SK-N-SH (cell line): Measurements from ENCODE around the gene NEURL2. TPM values are rescaled to one million over a fixed set of nuclear protein-coding genes. Genes with fewer than 3 reads are reported as not detected.
"Not testable (repeated sequence)": the region's sequence is repeated elsewhere in the genome, so short reads cannot be mapped to it uniquely, and the experiment has no call there.

ENCODE experiments used
- CTCF ChIA-PET: fragments of 300-600, 350-600 bp; formaldehyde crosslinking; extraction: SDS; loops from one replicate; lab custom pipeline; 2021; lab: Yijun Ruan, JAX
- POLR2A ChIA-PET: fragments of 350-600 bp; sonication (Branson Sonifier 250); formaldehyde crosslinking; extraction: SDS; loops from one replicate; lab custom pipeline; 2020; ENCODE audit warnings: antibody characterized with exemption, inconsistent platforms; lab: Yijun Ruan, JAX
- DNase-seq: peaks from one replicate; pipeline ENCODE4 v3.0.0; 2012
- H2AFZ ChIP-seq: fragments of 200-600 bp; sonication (generic); 2 replicates; pipeline ENCODE4 v1.8.1; 2016; ENCODE audit warnings: antibody characterized with exemption, mild to moderate bottlenecking, low read depth
- H3F3A ChIP-seq: fragments of 200-600 bp; sonication (generic); replicated peaks from 2 replicates; pipeline ENCODE3; 2016; ENCODE audit warnings: antibody characterized with exemption, mild to moderate bottlenecking; ENCODE audit not compliant: insufficient read depth
- H3K27ac ChIP-seq, 2 experiments: fragments of 200-500 bp in 1 of 2; fragments of 200-600 bp in 1 of 2; sonication (Bioruptor generic) in 1 of 2; sonication (generic), shearing (Covaris generic) in 1 of 2; 2 replicates each; pipeline versions ENCODE4 v1.5.1 to v1.6.1; 2014 to 2016; ENCODE audit warnings: low read depth in 2 of 2, inconsistent platforms in 1 of 2, low read length in 1 of 2, mild to moderate bottlenecking in 1 of 2, mixed read lengths in 1 of 2
- H3K27me3 ChIP-seq: fragments of 200-600 bp; sonication (generic), shearing (Covaris generic); 2 replicates; pipeline ENCODE4 v1.6.1; 2016; ENCODE audit warnings: mixed run types; ENCODE audit not compliant: insufficient read depth
- H3K36me3 ChIP-seq, 2 experiments: fragments of 200-500 bp in 1 of 2; fragments of 200-600 bp in 1 of 2; sonication (Bioruptor generic) in 1 of 2; sonication (generic) in 1 of 2; replicated peaks in 1 of 2; 2 replicates each; pipeline versions ENCODE3 to v1.5.1; 2014 to 2016; ENCODE audit warnings: low read length in 1 of 2, mild to moderate bottlenecking in 1 of 2; ENCODE audit not compliant: insufficient read depth in 2 of 2, control insufficient read depth in 1 of 2
- H3K4me1 ChIP-seq, 2 experiments: fragments of 200-500 bp in 1 of 2; fragments of 200-600 bp in 1 of 2; sonication (Bioruptor generic) in 1 of 2; sonication (generic), shearing (Covaris generic) in 1 of 2; 2 replicates each; pipeline versions ENCODE4 v1.5.1 to v1.6.1; 2014 to 2016; ENCODE audit warnings: low read depth in 1 of 2, low read length in 1 of 2, mixed run types in 1 of 2; ENCODE audit not compliant: insufficient read depth in 2 of 2, control insufficient read depth in 1 of 2
- H3K4me2 ChIP-seq: fragments of 200-600 bp; sonication (generic), shearing (Covaris generic); 2 replicates; pipeline ENCODE4 v1.6.1; 2017; ENCODE audit warnings: mixed run types
- H3K4me3 ChIP-seq, 2 experiments: fragments of 200-500 bp in 1 of 2; fragments of 200-600 bp in 1 of 2; sonication (Bioruptor generic) in 1 of 2; sonication (generic), shearing (Covaris generic) in 1 of 2; 2 replicates each; pipeline versions ENCODE4 v1.5.1 to v1.8.1; 2014 to 2016; ENCODE audit warnings: low read depth in 2 of 2, inconsistent platforms in 1 of 2, low read length in 1 of 2, mild to moderate bottlenecking in 1 of 2, mixed read lengths in 1 of 2, moderate library complexity in 1 of 2
- H3K79me2 ChIP-seq: fragments of 200-600 bp; sonication (generic); 2 replicates; pipeline ENCODE4 v1.8.1; 2017; ENCODE audit warnings: mild to moderate bottlenecking; ENCODE audit not compliant: insufficient read depth
- H3K9ac ChIP-seq: fragments of 200-600 bp; sonication (generic); 2 replicates; pipeline ENCODE4 v1.6.1; 2017; ENCODE audit warnings: mixed run types
- H3K9me2 ChIP-seq: fragments of 200-600 bp; sonication (generic); 2 replicates; pipeline ENCODE4 v1.6.1; 2017; ENCODE audit warnings: mixed run types
- H3K9me3 ChIP-seq: fragments of 200-600 bp; sonication (generic); 2 replicates; pipeline ENCODE4 v1.6.1; 2017; ENCODE audit warnings: mixed run types, mild to moderate bottlenecking, moderate library complexity
- H4K20me1 ChIP-seq: fragments of 200-600 bp; sonication (generic); 2 replicates; pipeline ENCODE4 v1.6.1; 2017; ENCODE audit warnings: mild to moderate bottlenecking, mixed run types; ENCODE audit not compliant: insufficient read depth
- CTCF ChIP-seq: fragments of 200-600 bp; sonication (generic); IDR thresholded peaks from 2 replicates; pipeline ENCODE4 v1.6.1; 2017; ENCODE audit warnings: antibody characterized with exemption, mild to moderate bottlenecking, moderate library complexity
- EP300 ChIP-seq, 2 experiments: IDR thresholded peaks; 2 replicates each; pipeline versions ENCODE4 v1.4.0 to v1.6.1; 2012; ENCODE audit warnings: borderline replicate concordance in 1 of 2, low read depth in 1 of 2, low read length in 1 of 2
- EZH2phosphoT487 ChIP-seq: fragments of 200-600 bp; sonication (generic); IDR thresholded peaks from 2 replicates; pipeline ENCODE4 v1.6.1; 2017; ENCODE audit warnings: low read depth, mixed run types, mild to moderate bottlenecking, antibody characterized with exemption, moderate library complexity, borderline replicate concordance
- FOXM1 ChIP-seq: IDR thresholded peaks from 2 replicates; pipeline ENCODE4 v1.4.0; 2012; ENCODE audit warnings: low read depth, mild to moderate bottlenecking
- IRF3 ChIP-seq: fragments of 150-350 bp; IDR thresholded peaks from 2 replicates; pipeline ENCODE4 v1.6.1; 2016; ENCODE audit warnings: mild to moderate bottlenecking, low read depth, low read length
- JUND ChIP-seq: IDR thresholded peaks from 2 replicates; pipeline ENCODE4 v1.4.0; 2012
- MAX ChIP-seq: IDR thresholded peaks from 2 replicates; pipeline ENCODE4 v1.4.0; 2012; ENCODE audit warnings: low read depth
- NFIC ChIP-seq: IDR thresholded peaks from 2 replicates; pipeline ENCODE4 v1.4.0; 2012; ENCODE audit warnings: borderline replicate concordance
- PBX3 ChIP-seq: IDR thresholded peaks from 2 replicates; pipeline ENCODE4; 2012
- TAF1 ChIP-seq: IDR thresholded peaks from 2 replicates; pipeline ENCODE4 v1.6.1; 2012; ENCODE audit warnings: low read depth, mild to moderate bottlenecking, low read length, moderate library complexity, borderline replicate concordance
- TCF12 ChIP-seq: IDR thresholded peaks from 2 replicates; pipeline ENCODE4 v1.4.0; 2012
- WGBS: methylation state at CpG from one replicate; pipeline ENCODE4 v1.1.6; 2017; ENCODE audit warnings: low lambda C conversion rate; 5-methylcytosine and 5-hydroxymethylcytosine counted together
- polyA plus RNA-seq, 3 experiments: library from polyadenylated mRNA; depleted of rRNA; stranded (reverse); fragments of >200 nt; gene quantifications; 2 replicates each; pipeline ENCODE4 v1.2.3, GENCODE V29; 2012
- TF ChIP-seq, protein P1 (sequence below): IDR thresholded peaks from 2 replicates; pipeline ENCODE4 v1.6.1; 2012; ENCODE audit warnings: mild to moderate bottlenecking, low read depth, low read length, moderate library complexity

Gene NEURL2
- polyA plus RNA-seq, 1 of the 3 experiments (the other 2 are of a cell fraction), result 3.5 TPM

DNA sequence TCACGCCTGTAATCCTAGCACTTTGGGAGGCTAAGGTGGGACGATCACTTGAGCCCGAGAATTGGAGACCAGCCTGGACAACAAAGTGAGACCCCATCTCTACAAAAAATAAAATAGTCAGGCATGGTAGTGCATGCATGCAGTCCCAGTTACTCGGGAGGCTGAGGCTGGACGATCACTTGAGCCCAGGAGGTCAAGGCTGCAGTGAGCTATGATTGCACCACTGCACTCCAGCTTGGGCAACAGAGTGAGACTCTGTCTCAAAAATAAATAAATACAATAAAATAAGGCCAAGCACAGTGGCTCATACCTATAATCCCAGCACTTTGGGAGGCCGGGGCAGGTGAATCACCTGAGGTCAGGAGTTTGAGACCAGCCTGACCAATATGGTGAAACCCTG is 10.3 kb upstream of the NEURL2 start:
- H3K4me2 ChIP-seq, H3K9ac ChIP-seq, H3K79me2 ChIP-seq, H2AFZ ChIP-seq, H3K27ac ChIP-seq, POLR2A ChIA-PET, DNase-seq, H4K20me1 ChIP-seq, H3K4me3 ChIP-seq, H3K27me3 ChIP-seq, H3K4me1 ChIP-seq, H3K9me3 ChIP-seq, H3K9me2 ChIP-seq: not testable (repeated sequence)
- CTCF ChIA-PET, result interaction anchor here (4.2 kb wide), 1 partner anchor 10 kb away, joined by 16 read pairs; the partner anchor contains the start of genes CTSA and NEURL2
- H3K36me3 ChIP-seq, result peaks cover 26 to 55% of the 10 kb centered on the region in 2 experiments
- peaks cover 20% of the 10 kb centered on the region for H3F3A ChIP-seq
- 100% methylated on average over 6 of the region's 6 CpGs for WGBS

GRCh38 chr20:45899046-45899835 is 8.2 kb upstream of the NEURL2 start:
- Histone ChIP-seq H3F3A (peaks cover 16% of the 10 kb centered on the region), H3K27ac (no peak overlapping the region), H4K20me1 (no peaks in the 10 kb centered on the region), H3K4me1 (no peaks in the 10 kb centered on the region), H3K4me3 (no peak overlapping the region)
- WGBS, result 86% methylated on average over 10 of the region's 13 CpGs
- TF ChIP-seq TCF12 (no peak), CTCF (no peak), IRF3 (no peak), NFIC (no peak), EZH2phosphoT487 (no peak), EP300 (IDR thresholded peaks at IDR 0.05; ENCODE audit: borderline replicate concordance in 1 of 2, low read depth in 1 of 2, low read length in 1 of 2) (no peak), MAX (no peak), JUND (no peak), FOXM1 (no peak), PBX3 (no peak), TAF1 (no peak)
- TF ChIP-seq, protein P1, sequence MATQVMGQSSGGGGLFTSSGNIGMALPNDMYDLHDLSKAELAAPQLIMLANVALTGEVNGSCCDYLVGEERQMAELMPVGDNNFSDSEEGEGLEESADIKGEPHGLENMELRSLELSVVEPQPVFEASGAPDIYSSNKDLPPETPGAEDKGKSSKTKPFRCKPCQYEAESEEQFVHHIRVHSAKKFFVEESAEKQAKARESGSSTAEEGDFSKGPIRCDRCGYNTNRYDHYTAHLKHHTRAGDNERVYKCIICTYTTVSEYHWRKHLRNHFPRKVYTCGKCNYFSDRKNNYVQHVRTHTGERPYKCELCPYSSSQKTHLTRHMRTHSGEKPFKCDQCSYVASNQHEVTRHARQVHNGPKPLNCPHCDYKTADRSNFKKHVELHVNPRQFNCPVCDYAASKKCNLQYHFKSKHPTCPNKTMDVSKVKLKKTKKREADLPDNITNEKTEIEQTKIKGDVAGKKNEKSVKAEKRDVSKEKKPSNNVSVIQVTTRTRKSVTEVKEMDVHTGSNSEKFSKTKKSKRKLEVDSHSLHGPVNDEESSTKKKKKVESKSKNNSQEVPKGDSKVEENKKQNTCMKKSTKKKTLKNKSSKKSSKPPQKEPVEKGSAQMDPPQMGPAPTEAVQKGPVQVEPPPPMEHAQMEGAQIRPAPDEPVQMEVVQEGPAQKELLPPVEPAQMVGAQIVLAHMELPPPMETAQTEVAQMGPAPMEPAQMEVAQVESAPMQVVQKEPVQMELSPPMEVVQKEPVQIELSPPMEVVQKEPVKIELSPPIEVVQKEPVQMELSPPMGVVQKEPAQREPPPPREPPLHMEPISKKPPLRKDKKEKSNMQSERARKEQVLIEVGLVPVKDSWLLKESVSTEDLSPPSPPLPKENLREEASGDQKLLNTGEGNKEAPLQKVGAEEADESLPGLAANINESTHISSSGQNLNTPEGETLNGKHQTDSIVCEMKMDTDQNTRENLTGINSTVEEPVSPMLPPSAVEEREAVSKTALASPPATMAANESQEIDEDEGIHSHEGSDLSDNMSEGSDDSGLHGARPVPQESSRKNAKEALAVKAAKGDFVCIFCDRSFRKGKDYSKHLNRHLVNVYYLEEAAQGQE, result no peak
- TF ChIP-seq, all 33 proteins: peak for 0
- no peak for DNase-seq
- no peaks in the 10 kb centered on the region for H3K27me3 ChIP-seq
- peaks cover 29 to 49% of the 10 kb centered on the region in 2 experiments for H3K36me3 ChIP-seq
- H3K9ac ChIP-seq, result no peak overlapping the region
- ChIA-PET POLR2A (interaction anchor here (0.5 to 0.8 kb wide), 4 partner anchors 9 to 100 kb away, joined by 3 to 4 read pairs (median 3); no protein-coding TSS in a partner anchor), CTCF (interaction anchor here (1.1 to 4.2 kb wide), 2 partner anchors 8 to 100 kb away, joined by 3 to 16 read pairs; partner anchors contain the start of genes CTSA and NEURL2)
- no peaks in the 10 kb centered on the region for H3K9me2 ChIP-seq
- no peak overlapping the region for H2AFZ ChIP-seq
- H3K79me2 ChIP-seq, result no peaks in the 10 kb centered on the region; the same call in 1 of the 2 replicates
- H3K4me2 ChIP-seq, result no peak overlapping the region
- H3K9me3 ChIP-seq, result no peaks in the 10 kb centered on the region
